Activated CD8-positive, alpha-beta memory T cell treated with anti-CD3 and anti-CD28 coated beads, Interleukin-2, amount 50 U/mL, for 24 hours (primary cell): ENCODE measurements around the gene ERGIC2.
"Not testable (repeated sequence)": the region's sequence is repeated elsewhere in the genome, so short reads cannot be mapped to it uniquely, and the experiment has no call there.

Experiments
- DNase-seq: peaks from one replicate; pipeline ENCODE4 v3.0.0-alpha.2; 2020; ENCODE audit errors: extremely low read depth

Gene ERGIC2, protein sequence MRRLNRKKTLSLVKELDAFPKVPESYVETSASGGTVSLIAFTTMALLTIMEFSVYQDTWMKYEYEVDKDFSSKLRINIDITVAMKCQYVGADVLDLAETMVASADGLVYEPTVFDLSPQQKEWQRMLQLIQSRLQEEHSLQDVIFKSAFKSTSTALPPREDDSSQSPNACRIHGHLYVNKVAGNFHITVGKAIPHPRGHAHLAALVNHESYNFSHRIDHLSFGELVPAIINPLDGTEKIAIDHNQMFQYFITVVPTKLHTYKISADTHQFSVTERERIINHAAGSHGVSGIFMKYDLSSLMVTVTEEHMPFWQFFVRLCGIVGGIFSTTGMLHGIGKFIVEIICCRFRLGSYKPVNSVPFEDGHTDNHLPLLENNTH

DNA sequence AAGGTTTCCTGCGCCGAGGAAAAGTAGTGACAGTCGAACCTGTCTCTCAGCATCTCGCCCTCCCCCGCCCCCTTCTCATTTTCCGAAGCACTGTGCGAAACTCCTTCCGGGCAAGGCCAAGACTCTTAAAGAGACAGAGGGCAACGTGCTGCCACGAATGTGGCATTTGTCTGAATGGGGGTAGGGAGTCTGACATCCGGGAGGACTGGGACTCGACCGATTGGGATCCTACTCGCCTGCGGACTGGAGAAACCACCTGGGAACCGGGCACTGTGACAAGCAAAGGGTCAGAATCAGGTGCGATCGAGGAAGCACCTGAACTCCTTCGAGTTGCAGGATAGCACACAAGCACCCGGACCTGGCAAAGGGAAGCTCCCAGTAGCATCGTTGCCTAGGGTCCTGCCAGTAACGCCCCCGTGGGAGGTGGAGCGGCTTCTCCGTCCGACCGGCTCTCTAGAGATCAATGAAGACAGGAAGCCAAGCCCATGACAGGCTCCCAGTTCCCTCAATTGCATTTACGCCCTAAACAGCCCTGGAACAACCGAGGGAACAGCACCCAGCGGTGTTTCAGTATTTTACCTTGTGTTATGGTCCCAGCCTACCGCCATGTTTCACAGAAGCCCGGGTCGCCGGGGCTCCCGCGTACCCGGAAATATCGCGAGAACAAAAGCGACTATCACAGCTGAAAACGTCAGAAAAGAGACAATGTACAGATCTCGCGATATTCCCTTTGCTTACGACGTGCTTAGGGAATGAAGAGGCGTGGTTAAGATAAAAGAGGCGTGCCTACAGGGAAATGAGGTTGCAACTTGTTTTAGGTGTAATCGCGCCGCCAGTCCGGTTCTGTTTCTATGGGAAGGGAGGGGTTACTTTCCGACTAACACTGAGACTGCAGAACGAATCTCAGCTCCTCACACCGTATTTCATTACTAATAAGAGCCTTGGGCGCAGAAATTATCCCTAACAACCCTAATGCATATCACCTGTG, at the start of gene ERGIC2:
ERGIC2 (minus strand) TSS at position 637 of the 988 bp plus-strand sequence. CDS start 9,539 bp downstream, outside the sequence.
- peak; percentile 73 for DNase-seq

DNA sequence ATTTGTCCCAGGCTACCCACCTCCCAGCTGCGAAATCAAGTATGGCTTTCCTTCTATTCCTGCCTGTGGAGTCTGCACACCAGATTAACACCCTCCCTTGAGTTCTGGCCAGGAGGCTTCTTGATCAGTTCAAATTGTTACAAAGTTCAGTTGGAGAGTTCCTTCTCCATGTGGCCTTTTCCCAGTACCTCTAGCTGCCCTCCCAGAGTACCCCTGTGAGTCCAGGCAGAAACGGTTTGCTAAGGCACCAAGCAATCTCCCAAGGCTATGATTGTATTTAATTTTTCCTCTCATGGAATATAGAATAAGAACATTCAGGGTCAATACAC, 49.7 kb upstream of the ERGIC2 start:
- no peak for DNase-seq

DNA sequence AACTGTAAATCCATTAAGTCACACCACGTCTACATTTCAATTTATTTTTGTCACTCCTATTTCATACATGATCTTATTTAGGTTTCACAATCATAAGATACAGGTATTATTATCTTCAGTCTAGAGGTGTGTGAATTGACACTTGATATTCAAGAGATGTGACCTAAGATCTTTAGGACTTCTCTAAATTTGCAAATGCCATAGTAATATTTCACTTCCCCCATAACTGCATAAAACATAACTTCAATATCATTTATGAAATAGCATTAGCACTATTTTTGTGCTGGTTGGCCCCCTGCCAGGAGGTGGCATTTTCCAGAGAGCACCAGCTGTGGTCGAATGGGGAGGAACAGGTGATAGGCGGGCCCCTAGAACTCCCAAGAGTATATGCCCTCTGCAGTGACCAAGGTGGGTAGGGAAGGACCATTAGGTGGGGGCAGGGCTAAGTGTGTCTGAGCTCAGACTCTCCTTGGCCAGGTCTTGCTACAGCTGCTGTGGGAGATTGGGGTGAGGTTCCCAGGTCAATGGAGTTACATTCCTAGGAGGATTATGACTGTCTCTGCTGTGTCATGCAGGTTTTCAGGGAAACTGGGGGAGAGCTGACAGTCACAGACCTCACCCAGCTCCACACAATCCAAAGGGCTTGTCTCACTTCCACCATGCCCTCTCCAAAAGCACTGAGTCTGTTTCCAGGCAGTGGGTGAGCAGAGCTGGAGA, 49.2 kb upstream of the ERGIC2 start:
- no peak for DNase-seq

DNA sequence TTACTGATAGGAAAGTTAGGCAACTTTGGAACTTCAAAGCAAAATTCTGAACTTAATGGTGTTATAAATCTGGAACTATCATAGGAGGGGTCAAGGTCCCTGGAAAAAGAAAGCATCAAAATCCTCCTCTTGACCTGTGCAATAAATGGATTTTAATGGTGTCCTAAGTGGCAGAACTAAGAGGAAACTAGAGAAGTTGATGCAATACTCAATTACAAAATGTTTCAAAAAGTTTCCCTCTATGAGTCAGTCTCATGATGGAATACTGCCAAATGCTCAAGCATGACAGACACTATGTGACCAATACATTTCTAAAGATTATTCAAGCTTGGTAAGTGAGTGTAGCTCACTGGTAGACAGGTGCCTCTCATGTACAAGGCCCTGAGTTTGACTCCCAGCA, 47.7 kb upstream of the ERGIC2 start:
- DNase-seq = no peak

DNA sequence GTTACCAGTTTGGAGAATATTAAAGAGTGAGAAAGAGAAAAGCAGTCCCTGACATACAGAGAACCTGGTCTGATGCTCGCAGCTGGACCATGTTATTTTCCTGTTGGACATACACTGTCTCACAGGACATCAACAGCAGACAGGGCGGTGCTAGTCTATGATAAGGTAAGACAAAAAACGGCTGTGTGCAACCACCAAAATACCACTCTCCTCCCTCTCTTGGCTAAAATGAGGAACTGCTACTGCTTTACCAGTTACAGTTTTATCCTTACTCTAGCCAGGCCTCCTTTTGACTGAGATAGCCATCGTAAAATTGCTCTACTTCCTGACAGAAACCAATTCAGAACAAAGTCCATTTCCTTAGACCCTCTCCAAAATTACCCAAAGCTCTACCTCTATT, 47.0 kb upstream of the ERGIC2 start:
- no peak for DNase-seq

DNA sequence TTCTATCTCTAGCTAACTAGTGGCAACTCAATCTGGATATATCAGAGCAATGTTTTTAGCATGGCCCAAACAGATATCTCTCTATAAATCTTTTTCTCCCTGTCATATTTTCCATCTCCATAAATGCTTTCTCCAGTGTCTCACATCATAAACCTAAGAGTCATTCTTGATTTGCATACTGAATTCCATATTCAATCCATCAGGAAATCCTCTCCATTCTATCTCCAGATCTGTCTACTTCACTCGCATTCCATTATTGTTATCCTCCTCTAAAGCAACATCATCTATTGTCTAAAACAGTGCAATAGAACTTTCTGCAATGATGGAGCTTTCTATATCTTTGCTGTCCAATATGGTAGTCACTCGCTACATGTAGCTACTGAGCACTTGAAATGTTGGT, 45.5 kb upstream of the ERGIC2 start:
- no peak for DNase-seq

DNA sequence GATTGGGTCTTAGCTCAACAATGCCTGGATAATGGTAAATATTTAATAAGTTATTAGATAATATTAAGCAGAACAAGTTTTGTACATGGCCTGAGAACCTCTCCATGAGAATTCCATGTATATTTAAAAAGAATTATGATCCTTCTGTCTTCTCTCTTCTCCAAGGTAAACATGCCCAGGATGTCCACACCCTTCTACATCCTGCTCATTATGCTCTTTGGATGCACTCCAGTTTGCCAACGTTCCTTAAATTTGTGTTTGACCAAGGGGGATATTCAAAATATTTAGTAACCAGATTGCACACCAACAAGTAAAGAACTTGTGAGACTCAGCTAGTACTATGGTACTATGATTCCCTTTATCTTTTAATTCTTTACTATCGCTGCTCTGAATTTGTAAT, 44.8 kb upstream of the ERGIC2 start:
- DNase-seq = no peak

DNA sequence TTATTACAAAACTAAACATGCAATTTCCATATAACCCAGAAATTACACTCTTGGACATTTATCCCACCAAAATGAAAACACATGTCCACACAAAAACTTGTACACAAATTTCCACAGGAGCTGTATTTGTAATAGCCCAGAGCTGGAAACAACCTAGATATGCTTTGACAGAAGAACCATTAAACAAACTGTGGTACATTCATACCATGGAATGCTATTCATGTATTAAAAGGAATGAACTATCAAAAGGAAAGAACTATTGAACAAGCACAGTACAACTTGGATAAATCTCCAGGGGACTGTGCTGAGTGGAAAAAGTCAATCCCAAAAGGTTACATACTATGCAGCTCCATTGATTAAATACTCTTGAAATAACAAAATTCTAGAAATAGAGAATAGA, 35.8 kb upstream of the ERGIC2 start:
- DNase-seq = no peak

DNA sequence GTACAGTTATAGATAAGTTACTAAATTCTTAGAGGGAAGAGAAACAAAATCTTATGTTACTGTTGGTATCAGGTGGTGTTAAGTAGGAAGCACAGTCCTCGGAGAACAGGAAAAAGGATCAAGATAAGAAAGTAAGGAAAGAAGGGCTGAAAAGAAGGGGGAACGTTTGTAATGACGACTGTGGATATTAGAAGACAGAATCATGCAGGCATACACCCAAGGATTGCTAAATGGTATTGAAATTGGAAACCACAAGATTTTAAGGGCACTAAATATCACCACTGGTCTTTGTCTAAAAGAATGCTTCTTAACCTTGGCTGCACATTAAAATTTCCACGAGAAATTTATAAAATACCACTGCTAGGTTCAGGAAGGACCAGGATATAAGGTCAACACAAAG, 34.1 kb upstream of the ERGIC2 start:
- DNase-seq = no peak

DNA sequence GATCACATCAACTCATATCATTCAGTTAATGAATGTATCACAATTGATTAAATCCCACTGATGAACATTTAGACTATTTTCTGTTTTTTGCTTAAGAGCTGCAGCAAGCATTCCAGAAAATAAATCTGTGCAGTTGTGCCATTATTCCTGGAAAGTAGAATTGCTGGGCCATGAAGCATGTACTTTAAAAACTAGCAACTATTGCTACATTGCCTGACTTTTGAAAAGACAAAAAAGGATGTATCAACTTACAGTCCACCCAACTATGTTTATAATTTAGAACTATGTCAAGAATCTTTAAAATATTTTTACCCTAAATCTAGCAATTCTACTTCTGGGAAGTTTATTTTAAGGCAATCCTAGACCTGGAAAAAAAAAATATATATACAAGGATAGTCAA, 33.4 kb upstream of the ERGIC2 start:
- no peak for DNase-seq

DNA sequence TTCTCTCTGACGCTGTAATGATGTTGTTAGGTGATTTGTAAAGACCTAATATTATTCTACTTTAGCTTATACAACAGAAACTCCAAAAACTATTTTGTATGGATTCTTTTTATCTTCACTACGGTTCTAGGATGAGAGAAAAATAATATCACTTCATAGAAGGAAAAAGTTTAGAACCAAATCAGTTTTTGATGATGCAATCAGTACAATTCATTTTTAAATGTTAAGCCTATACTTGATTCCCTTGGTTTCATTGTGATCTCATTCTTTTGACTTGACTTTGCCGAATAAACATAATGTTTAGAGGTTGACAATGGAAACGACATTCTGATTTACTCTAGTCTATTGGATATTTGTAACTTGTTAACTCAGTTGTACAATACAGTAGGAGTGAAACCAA, 24.6 kb upstream of the ERGIC2 start:
- DNase-seq = no peak

DNA sequence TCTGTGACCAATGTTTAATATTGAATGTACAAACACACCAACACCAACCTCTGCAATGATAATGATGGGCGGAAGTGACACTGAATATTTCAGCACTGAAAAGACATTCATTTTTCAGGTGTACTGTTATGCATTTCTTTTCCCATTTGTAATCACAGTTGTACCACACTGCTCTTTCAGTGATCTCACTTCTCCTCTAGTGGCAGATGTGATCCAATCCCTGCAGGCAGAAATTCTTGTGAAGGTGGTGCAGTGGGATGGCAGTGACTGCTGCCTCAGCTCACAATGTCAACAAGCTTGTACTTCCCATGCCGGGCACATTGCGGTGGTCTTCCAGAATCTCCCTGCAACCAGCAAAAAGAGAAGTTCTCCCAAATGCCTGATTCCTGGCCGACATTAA, 23.0 kb upstream of the ERGIC2 start:
- DNase-seq = no peak

DNA sequence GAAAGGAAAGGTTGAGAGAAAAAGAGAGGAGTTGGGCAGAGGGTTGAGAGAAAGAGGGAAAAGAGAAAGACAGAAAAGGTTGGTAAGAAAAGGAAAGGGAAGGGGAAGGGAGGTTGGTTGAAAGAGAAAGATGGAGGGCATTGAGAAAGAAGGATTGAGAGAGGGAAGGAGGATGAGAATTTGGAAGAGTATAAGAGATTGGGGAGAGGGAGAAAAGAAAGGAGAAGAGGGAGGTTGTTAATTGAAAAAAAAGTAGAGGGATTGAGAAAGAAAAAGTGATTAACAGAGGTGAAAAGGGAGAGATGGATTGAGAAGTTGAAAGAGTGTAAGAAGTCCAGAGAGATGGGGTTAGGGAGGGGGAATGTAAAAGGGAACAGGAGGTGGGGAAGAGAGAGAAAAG, 21.5 kb upstream of the ERGIC2 start:
- DNase-seq = no peak

DNA sequence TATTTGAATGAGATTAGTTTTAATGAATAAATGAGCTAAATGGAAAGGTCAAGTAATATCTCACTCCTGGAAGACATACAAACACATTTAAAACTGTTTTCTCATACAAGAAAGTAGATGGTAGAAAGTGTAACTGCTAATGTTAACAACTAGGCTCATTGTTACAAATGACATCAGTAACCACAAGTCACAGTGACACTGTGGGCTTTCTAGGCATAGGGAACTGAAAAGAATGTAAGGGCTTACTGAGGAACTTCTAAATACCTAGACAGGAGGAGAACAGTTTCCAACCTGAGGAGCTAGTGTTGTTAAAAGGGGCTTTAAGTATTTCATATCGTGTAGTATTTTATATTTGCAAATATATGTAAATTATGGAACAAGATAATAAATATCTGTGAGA, 17.5 kb upstream of the ERGIC2 start:
- no peak for DNase-seq

DNA sequence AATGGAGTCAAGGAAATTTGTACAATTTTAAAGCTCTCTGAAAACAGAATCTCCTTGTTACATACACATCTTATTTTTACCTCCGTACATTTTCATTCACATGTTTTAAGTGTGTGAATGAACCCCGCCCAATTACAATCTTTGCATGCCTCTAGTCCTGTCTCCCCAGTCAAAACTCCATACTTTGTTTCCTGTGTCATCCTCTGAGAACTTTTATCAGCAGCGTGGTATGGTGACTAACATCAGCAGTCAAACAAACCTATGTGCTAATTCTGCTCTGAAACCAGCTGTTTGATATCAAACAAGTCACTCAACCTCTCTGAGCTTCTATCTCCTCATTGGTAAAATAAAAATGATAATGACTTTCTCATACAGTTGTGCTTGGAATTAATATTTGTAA, 15.8 kb upstream of the ERGIC2 start:
- DNase-seq = no peak

DNA sequence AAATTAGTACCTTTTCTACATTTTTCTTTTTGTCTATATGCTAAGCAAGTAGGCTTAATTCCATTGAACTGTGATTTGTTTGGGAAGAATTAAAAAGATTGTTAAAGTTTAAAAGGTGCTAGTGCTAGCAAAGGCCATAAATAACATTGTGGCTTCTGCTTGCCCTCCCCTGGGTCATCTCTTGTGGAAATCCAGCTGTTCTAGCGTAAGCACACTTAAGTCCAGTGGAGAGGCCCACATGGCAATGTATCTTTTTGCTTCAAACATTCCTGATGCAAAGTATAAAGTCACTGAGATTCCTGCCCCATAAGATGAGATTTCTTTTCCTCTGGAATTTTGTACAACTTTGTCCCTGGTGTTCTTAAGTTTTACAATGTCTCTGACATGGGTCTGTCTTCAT, 14.4 kb upstream of the ERGIC2 start:
- DNase-seq = no peak

DNA sequence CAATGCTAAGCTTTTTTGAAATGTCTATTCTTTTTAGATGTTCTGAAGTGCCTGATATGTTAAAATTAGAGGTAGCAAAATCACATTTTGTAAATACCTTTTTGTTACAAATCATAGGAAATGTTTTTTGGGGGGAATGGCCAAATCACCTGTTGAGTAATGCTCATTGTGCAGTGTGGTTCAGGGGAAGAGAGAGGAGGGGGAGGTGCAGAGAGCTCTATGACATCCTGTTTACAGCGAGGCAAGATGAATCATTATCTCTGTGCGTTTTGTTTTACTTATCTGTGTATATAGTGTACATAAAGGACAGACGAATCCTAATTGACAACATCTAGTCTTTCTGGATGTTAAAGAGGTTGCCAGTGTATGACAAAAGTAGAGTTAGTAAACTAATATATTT, 9.4 kb upstream of the ERGIC2 start:
- not testable (repeated sequence) for DNase-seq

DNA sequence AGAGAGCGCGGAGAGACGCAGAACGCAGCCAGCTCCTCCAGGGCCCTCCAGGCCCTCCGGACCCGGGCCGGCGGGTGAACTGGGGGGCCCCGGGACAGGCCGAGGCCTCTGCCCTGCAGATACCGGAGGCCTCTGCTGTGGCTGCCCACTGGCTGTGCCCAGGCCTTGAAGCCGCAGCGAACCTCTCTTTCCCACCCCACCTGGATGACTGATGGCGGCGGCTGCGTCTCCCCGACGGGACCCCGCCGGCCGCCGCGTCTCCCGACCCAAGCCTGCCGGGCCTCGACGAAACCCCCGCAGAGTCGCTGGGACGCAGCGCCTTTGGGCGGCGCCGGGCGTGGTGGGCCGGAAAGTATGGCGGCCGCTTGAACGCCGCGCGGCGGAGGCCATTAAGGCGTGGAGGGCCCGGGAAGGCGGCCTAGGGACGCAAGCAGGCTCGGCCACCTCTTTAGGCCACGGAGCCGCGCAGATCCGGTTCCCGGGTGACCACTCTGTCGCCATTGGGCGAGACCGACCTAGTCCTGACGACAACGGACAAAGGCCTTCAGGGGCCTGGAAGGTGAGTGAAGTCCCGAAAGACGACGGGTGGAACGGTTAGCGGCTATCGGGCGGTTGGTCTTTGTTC, 8.4 kb upstream of the ERGIC2 start:
- no peak for DNase-seq

DNA sequence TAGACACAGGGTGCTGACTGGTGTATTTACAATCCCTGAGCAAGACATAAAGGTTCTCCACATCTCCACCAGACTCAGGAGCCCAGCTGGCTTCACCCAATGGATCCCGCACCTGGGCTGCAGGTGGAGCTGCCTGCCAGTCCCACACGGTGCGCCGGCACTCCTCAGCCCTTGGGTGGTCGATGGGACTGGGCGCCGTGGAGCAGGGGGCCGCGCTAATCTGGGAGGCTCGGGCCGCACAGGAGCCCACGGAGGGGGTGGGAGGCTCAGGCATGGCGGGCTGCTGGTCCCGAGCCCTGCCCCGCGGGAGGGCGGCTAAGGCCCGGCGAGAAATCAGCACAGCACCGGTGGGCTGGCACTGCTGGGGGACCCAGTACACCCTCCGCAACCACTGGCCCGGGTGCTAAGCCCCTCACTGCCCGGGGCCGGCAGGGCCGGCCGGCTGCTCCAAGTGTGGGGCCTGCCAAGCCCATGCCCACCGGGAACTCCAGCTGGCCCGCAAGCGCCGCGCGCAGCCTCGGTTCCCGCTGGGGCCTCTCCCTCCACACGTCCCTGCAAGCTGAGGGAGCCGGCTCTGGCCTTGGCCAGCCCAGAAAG, 5.2 kb upstream of the ERGIC2 start:
- DNase-seq = not testable (repeated sequence)

DNA sequence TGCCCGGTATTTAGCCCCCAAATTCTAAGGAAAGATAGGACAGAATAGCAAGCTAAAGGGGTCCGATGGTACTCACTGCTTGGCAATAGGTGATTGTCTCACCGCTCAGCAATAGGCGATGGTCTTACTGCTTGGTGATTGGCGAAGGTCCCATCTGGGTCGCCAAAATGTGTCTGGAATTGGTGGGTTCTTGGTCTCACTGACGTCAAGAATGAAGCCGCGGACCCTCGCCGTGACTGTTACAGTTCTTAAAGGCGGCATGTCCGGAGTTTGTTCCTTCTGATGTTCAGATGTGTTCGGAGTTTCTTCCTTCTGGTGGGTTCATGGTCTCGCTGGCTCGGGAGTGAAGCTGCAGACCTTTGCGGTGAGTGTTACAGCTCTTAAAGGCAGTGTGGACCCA, 4.2 kb upstream of the ERGIC2 start:
- not testable (repeated sequence) for DNase-seq

DNA sequence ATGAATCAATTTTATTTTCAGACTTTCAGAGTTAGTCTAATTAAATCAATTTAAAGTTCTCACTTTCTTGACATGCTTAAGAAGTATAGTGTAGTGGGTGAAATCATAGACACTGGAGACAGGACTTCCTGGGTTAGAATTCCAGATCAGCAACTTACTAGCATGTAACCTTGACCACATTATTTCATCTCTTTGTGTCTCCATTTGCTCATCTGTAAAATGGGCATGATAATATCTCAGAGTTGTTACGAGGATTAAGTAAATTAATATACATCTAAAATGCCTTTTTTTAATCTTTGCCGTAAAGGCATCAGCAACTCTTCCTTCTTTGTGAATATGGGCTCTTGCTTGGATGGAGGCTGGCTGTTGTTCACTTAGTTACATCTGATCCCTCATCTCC, 1.3 kb upstream of the ERGIC2 start:
- no peak for DNase-seq

DNA sequence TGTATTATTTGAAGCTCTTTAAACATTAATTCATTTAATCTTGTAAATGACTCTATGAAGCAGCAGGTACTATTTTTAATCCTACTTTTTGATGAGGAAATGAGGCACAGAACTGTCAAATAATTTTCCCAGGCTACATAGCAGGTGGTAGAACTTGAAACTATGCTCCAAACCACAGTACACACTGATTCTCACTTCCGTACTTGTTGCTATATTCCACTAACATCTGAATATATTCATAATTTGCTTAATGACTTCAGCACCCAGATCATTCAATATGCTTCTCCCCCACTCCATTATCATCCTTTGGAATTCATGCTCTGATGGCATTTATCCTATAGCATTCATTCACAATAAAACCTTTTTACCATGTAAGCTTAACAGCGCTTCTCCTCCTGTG, 4.9 kb downstream of the ERGIC2 start:
- DNase-seq = no peak
